GM18502 (cell line): ENCODE data around the gene HOXB6.

Experiments used
- ATAC-seq: cut with Tn5 transposase; IDR thresholded peaks from one replicate; pipeline ENCODE4 v1.9.1; 2021; ENCODE audit warnings: mild to moderate bottlenecking; ENCODE audit not compliant: unreplicated experiment, poor library complexity

Gene HOXB6

GRCh38 chr17:48596735-48597527 lies 7.9 kb downstream of the HOXB6 start:
- no peak for ATAC-seq

GRCh38 chr17:48596000-48596734 lies 8.6 kb downstream of the HOXB6 start:
- no peak for ATAC-seq

GRCh38 chr17:48595278-48595999 lies 9.3 kb downstream of the HOXB6 start:
- ATAC-seq, result no peak

- ATAC-seq, result no peak
Measured at GRCh38 chr17:48594538-48595277, 10.1 kb downstream of the HOXB6 start.

- no peak for ATAC-seq
Measured at GRCh38 chr17:48593840-48594537, 10.8 kb downstream of the HOXB6 start.

- ATAC-seq, result no peak
Measured at GRCh38 chr17:48593126-48593829, 11.5 kb downstream of the HOXB6 start, which contains the start of gene HOXB5. Gene HOXB5 (minus strand): TSS chr17:48593779. CDS start chr17:48593682, 97 bp downstream.

GRCh38 chr17:48592577-48592976 lies 12.2 kb downstream of the HOXB6 start:
- ATAC-seq, result no peak

GRCh38 chr17:48592057-48592514 lies 12.7 kb downstream of the HOXB6 start:
- no peak for ATAC-seq

- no peak for ATAC-seq
Measured at GRCh38 chr17:48591255-48592056, 13.3 kb downstream of the HOXB6 start.

- ATAC-seq, result no peak
Measured at GRCh38 chr17:48590607-48591161, 14.1 kb downstream of the HOXB6 start.

GRCh38 chr17:48589831-48590606 lies 14.8 kb downstream of the HOXB6 start, which contains the start of gene HOXB3:
Gene HOXB3 (minus strand): TSS chr17:48590241. CDS start chr17:48552474, 37,767 bp downstream.
- no peak for ATAC-seq

- no peak for ATAC-seq
Measured at GRCh38 chr17:48589060-48589830, 15.5 kb downstream of the HOXB6 start.

- no peak for ATAC-seq
Measured at GRCh38 chr17:48588528-48588927, 16.3 kb downstream of the HOXB6 start.

GRCh38 chr17:48588074-48588415 lies 16.7 kb downstream of the HOXB6 start:
- ATAC-seq, result no peak

GRCh38 chr17:48587276-48588073 lies 17.3 kb downstream of the HOXB6 start:
- no peak for ATAC-seq
